Esophagus muscularis mucosa (tissue), 4 donors: ENCODE measurements around the gene INPP5B. TPM values are rescaled to one million over a fixed set of nuclear protein-coding genes. Genes with fewer than 3 reads are reported as not detected.
"Not testable (repeated sequence)": the region's sequence is repeated elsewhere in the genome, so short reads cannot be mapped to it uniquely, and the experiment has no call there.

Source experiments
- DNase-seq: peaks from one replicate; pipeline ENCODE4 v3.0.0-alpha.2; 2017; ENCODE audit errors: extremely low spot score
- H3K27ac ChIP-seq, 4 donors: fragments of 200-600 bp; sonication (generic); replicated peaks in 1 of 4; 1 replicate in 3 of 4; 2 replicates in 1 of 4; pipeline ENCODE4 v1.5.1; 2016 to 2019; ENCODE audit warnings: mild to moderate bottlenecking in 1 of 4
- H3K27me3 ChIP-seq, 4 donors: fragments of 200-600 bp; sonication (generic); one replicate each; pipeline versions ENCODE4 v1.5.1 to v1.6.0; 2016 to 2019
- H3K36me3 ChIP-seq, 4 donors: fragments of 200-600 bp; sonication (generic); one replicate each; pipeline ENCODE4 v1.5.1; 2016 to 2019
- H3K4me1 ChIP-seq, 4 donors: fragments of 200-600 bp; sonication (generic); one replicate each; pipeline ENCODE4 v1.5.1; 2016 to 2019
- H3K4me3 ChIP-seq, 4 donors: fragments of 200-600 bp; sonication (generic); 1 replicate in 2 of 4; 2 replicates in 2 of 4; pipeline ENCODE4 v1.5.1; 2016 to 2019; ENCODE audit warnings: mild to moderate bottlenecking in 4 of 4, moderate library complexity in 1 of 4
- H3K9me3 ChIP-seq, 4 donors: fragments of 200-600 bp; sonication (generic); 1 replicate in 3 of 4; 2 replicates in 1 of 4; pipeline ENCODE4 v1.5.1; 2016 to 2019
- CTCF ChIP-seq, 3 experiments: fragments of 200-600 bp in 2 of 3; fragments of 450-650 bp in 1 of 3; sonication (generic) in 2 of 3; IDR thresholded peaks; one replicate each; pipeline ENCODE4 v1.5.1; 2017 to 2019; ENCODE audit warnings: antibody characterized with exemption in 3 of 3, mild to moderate bottlenecking in 2 of 3, moderate library complexity in 1 of 3
- EP300 ChIP-seq: sonication (generic); formaldehyde crosslinking; IDR thresholded peaks from one replicate; pipeline ENCODE4 v1.6.1; 2017; ENCODE audit warnings: antibody characterized with exemption
- POLR2A ChIP-seq: fragments of 450-650 bp; IDR thresholded peaks from one replicate; pipeline ENCODE4 v1.6.1; 2017; ENCODE audit warnings: antibody characterized with exemption, moderate library complexity, mild to moderate bottlenecking, low read depth
- POLR2AphosphoS5 ChIP-seq, 2 donors: sonication (generic); formaldehyde crosslinking; IDR thresholded peaks; one replicate each; pipeline ENCODE4 v1.6.1; 2017; ENCODE audit warnings: antibody characterized with exemption in 2 of 2
- WGBS: methylation state at CpG from one replicate; pipeline ENCODE4 v1.1.5; 2018; 5-methylcytosine and 5-hydroxymethylcytosine counted together
- intact Hi-C: fragments of 100-400 bp; cut with DNase I; formaldehyde crosslinking; loops from one replicate; pipeline ENCODE4 v1.15.1; 2023
- total RNA-seq, 4 donors: library from RNA; depleted of rRNA; stranded (reverse); fragments of >200 nt; gene quantifications; one replicate each; pipeline versions ENCODE4 v1.1.0 to v1.2.1, GENCODE V29; 2016

INPP5B gene
- total RNA-seq, 4 donors from 2014 or later = 31.1 to 38.9 (median 36.8) TPM

GRCh38 chr1:37987679-37988078, 40.8 kb upstream of the INPP5B start:
- peaks cover 43 to 55% (median 51%) of the 10 kb centered on the region in 4 donors for H3K36me3 ChIP-seq

DNA sequence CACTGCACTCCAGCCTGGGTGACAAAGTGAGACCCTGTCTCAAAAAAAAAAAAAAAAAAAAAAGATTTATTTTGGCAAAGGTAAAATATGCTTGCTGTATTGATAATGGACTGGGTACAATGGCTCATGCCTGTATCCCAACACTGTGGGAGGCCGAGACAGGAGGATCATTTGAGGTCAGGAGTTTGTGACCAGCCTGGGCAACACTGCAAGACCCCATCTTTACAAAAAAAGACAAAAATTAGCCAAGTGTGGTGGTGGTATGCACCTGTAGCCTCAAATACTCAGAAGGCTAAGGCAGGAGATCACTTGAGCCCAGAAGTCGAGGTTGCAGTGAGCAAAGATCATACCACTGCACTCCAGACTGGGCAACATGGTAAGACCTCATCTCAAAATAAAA, 36.7 kb upstream of the INPP5B start:
- peaks cover 8 to 17% (median 12%) of the 10 kb centered on the region in 4 donors for H3K4me1 ChIP-seq
- no peak overlapping the region for H3K27ac ChIP-seq
- peaks cover 84 to 96% (median 92%) of the 10 kb centered on the region in 4 donors for H3K36me3 ChIP-seq
- DNase-seq = no peak
- no peaks in the 10 kb centered on the region for H3K27me3 ChIP-seq
- WGBS = 94% methylated on average over 2 of the region's 2 CpGs
- TF ChIP-seq POLR2A = no peak
- no peak for TF ChIP-seq POLR2AphosphoS5 (IDR thresholded peaks at IDR 0.05)
- no peak for TF ChIP-seq CTCF (IDR thresholded peaks at IDR 0.05)
- H3K9me3 ChIP-seq = no peaks in the 10 kb centered on the region
- intact Hi-C loops = loop anchor here (10.0 kb wide), 1 partner anchor 119 kb away; no protein-coding TSS in a partner anchor
- H3K4me3 ChIP-seq = no peak overlapping the region

More at GRCh38 chr1:37987679-37988078, 40.8 kb upstream of the INPP5B start:
- Histone ChIP-seq H3K27me3 (no peaks in the 10 kb centered on the region), H3K4me3 (no peak overlapping the region), H3K4me1 (peaks cover 20 to 33% (median 23%) of the 10 kb centered on the region in 4 donors), H3K9me3 (no peaks in the 10 kb centered on the region), H3K27ac (no peak overlapping the region)
- intact Hi-C loops = loop anchor here (10.0 kb wide), 1 partner anchor 123 kb away; no protein-coding TSS in a partner anchor
- 44% methylated on average over 1 of the region's 1 CpG for WGBS
- TF ChIP-seq CTCF (IDR thresholded peaks at IDR 0.05) = no peak
- TF ChIP-seq EP300 = no peak
- no peak for TF ChIP-seq POLR2AphosphoS5 (IDR thresholded peaks at IDR 0.05)
- DNase-seq = no peak

DNA sequence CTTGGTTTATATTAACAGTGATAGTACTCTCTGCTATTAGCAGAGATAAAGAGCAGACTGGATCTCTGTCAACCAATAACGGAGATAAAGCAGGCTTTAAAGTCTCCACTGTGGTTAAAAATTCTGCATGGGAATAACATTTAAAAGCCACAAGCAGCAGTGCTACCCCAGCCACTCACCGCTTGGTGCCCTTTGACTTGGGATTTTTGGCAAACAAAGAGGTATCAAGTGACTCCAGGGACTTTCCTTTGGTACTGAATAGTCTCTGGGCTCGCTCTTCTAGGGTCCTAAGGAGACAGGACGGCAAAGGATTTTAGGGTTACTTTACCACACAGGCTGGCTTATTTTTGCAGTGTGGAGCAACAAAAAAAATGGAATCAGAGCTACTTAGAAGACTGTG, 31.7 kb upstream of the INPP5B start:
- no peak for TF ChIP-seq POLR2A
- TF ChIP-seq EP300 = no peak
- no peak for TF ChIP-seq POLR2AphosphoS5 (IDR thresholded peaks at IDR 0.05)
- no peak for TF ChIP-seq CTCF (IDR thresholded peaks at IDR 0.05)
- Histone ChIP-seq H3K36me3 (peaks cover 81 to 100% (median 90%) of the 10 kb centered on the region in 4 donors), H3K27ac (no peak overlapping the region), H3K9me3 (no peaks in the 10 kb centered on the region), H3K4me3 (no peak overlapping the region), H3K4me1 (no peaks in the 10 kb centered on the region), H3K27me3 (no peaks in the 10 kb centered on the region)
- 88% methylated on average over 4 of the region's 4 CpGs for WGBS
- no peak for DNase-seq
- intact Hi-C loops = loop anchor here (10.0 kb wide), 1 partner anchor 94 kb away; no protein-coding TSS in a partner anchor

DNA sequence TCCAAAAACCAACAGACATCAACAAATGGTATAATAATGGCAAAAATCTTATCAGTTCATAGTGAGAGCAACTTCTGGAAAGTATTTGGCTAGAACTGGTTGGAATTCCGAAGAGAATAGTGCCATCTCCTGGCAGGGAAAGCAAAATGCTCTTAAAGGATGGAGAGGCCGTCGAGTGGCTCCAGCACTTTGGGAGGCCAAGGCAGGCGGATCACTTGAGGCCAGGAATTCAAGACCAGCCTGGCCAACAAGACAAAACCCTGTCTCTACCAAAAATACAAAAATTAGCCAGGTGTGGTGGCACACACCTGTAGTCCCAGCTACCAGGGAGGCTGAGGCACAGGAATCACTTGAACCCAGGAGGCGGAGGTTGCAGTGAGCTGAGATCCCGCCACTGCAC, 28.2 kb upstream of the INPP5B start:
- WGBS = 55% methylated on average over 6 of the region's 6 CpGs
- DNase-seq = not testable (repeated sequence)

More for the DNA sequence above, 28.2 kb upstream of the INPP5B start:
- not testable (repeated sequence) for H3K9me3 ChIP-seq, H3K27me3 ChIP-seq, H3K4me1 ChIP-seq, H3K4me3 ChIP-seq, H3K27ac ChIP-seq
- intact Hi-C loops = loop anchor here (10.0 kb wide), 1 partner anchor 90 kb away; no protein-coding TSS in a partner anchor
- peaks cover 46 to 95% (median 76%) of the 10 kb centered on the region in 4 donors for H3K36me3 ChIP-seq
- peak; percentile 42 to 61 (median 58) for TF ChIP-seq CTCF (IDR thresholded peaks at IDR 0.05)
